ENCODE measurements around the gene SPATA6.

The SPATA6 gene

GRCh38 chr1:48498096-48498791 is 26.2 kb upstream of the SPATA6 start:
- CTCF ChIA-PET = interaction anchor here (0.6 to 2.0 kb wide), 10 partner anchors 9 to 464 kb away, joined by 3 to 7 read pairs (median 3); partner anchors contain the start of gene SPATA6

DNA sequence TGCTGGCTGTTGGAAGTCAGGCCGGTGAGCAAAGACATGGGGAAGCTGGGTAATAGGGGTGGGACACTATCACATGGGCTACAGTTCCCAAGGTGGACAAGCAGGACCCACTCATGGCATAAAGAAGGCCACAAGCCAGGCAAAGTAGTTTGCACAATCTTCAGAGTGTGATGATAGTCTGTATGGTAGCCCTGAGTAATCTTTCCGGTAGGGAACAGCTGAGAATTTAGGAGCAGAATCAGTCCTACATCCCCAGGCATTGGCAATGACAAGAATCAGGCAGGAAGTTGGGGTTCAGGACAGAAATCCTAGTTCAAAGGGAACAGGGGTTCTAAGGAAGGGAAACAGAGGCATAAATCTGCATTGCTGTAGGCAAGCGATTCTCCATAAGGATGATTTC is 23.9 kb upstream of the SPATA6 start:
- ChIA-PET POLR2A (interaction anchor here (2.5 kb wide), 1 partner anchor 24 kb away, joined by 20 read pairs; the partner anchor contains the start of gene SPATA6), CTCF (interaction anchor here (0.7 to 1.0 kb wide), 2 partner anchors 35 to 336 kb away, joined by 7 read pairs; no protein-coding TSS in a partner anchor)
- TF ChIP-seq FOXM1 (IDR thresholded peaks at IDR 0.05; ENCODE audit: borderline replicate concordance) (no peak), HDGF (IDR thresholded peaks at IDR 0.05; ENCODE audit: borderline replicate concordance) (no peak), LEF1 (IDR thresholded peaks at IDR 0.05; ENCODE audit: borderline replicate concordance) (no peak), L3MBTL2 (conservative IDR thresholded peaks at IDR 0.05) (no peak), NFRKB (IDR thresholded peaks at IDR 0.05) (no peak), BHLHE40 (IDR thresholded peaks at IDR 0.05; ENCODE audit: borderline replicate concordance) (no peak), FOXK2 (IDR thresholded peaks at IDR 0.05) (no peak)
- DNase-seq (ENCODE audit: extremely low spot score) = no peak

More at GRCh38 chr1:48498096-48498791, 26.2 kb upstream of the SPATA6 start:
- DNase-seq (ENCODE audit: extremely low spot score) = peak; percentile 72
- TF ChIP-seq L3MBTL2 (conservative IDR thresholded peaks at IDR 0.05) (peak; percentile 79), HDGF (IDR thresholded peaks at IDR 0.05; ENCODE audit: borderline replicate concordance) (no peak)
- POLR2A ChIA-PET = interaction anchor here (2.8 kb wide), 1 partner anchor 26 kb away, joined by 11 read pairs; the partner anchor contains the start of gene SPATA6

DNA sequence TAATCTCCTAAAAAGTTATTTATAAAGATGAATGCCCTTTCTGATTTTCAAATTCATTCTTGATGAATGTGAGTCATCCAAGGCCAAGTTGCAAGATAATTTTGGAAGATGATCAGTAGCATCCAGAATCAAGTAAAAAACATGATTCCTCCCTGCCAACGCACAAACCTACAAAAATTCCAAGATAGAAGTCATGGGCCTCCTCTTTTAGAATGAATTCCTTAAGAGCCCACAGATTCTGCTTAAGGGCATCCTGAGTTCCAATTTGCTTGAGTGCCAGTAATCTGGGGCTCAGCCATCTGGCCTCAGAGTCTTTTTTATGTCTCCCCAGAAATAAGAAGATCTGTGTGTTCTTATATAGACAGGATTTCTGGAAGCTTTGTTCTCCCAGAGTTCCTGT is 23.2 kb upstream of the SPATA6 start:
- no peak for TF ChIP-seq TARDBP (IDR thresholded peaks at IDR 0.05)
- TF ChIP-seq ARNT (IDR thresholded peaks at IDR 0.05) = no peak
- TF ChIP-seq SP1 (IDR thresholded peaks at IDR 0.05) = no peak
- TF ChIP-seq LEF1 (IDR thresholded peaks at IDR 0.05; ENCODE audit: borderline replicate concordance) = no peak
- TF ChIP-seq FOXA1 (IDR thresholded peaks at IDR 0.05) = no peak
- TF ChIP-seq L3MBTL2 (conservative IDR thresholded peaks at IDR 0.05) = no peak
- TF ChIP-seq HDGF (IDR thresholded peaks at IDR 0.05; ENCODE audit: borderline replicate concordance) = no peak
- no peak for TF ChIP-seq ELF4 (IDR thresholded peaks at IDR 0.05)
- DNase-seq (ENCODE audit: extremely low spot score) = no peak
- POLR2A ChIA-PET = interaction anchor here (2.5 kb wide), 1 partner anchor 23 kb away, joined by 20 read pairs; the partner anchor contains the start of gene SPATA6
- CTCF ChIA-PET = interaction anchor here (1.0 kb wide), 1 partner anchor 36 kb away, joined by 7 read pairs; no protein-coding TSS in a partner anchor

DNA sequence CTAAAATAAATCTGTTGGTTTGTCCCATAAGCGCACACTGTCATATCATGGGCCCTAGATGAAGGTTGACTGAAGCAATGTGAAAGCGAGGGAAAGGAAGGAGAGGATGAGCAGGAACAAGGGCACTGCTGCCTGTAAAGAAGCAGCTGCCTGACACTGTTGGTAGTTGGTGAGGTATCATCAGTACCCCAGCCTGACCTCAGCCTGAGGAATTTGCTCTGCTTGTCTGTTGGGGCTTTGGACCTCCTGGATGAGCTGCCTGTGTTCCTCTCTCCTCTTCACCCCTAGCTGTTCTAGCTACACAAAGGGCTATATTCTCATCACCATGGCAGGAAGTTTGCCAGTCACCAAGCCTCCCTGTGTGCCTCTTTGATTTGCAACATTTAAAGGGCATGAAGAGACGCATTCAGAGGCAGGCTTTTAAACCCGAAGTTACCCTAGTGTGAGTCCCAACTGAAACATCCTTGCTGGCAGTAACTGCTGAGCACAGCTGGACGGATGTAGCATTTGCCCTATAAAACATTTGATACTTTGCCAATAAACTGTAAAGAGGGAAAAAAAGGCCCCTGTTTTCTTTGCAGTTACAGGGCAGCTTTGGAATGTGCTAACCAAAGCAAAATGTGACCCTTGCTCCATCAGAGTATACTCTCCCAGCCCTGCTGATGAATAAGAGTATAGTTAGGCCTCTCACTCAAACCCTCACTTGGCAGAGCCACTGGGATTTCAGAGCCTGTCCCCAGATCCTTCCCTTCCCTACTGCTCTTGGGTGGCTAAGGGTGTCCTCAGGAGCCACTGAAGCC is 22.2 kb upstream of the SPATA6 start:
- ChIA-PET POLR2A (interaction anchor here (2.5 kb wide), 1 partner anchor 22 kb away, joined by 20 read pairs; the partner anchor contains the start of gene SPATA6), CTCF (interaction anchor here (0.6 to 0.8 kb wide), 3 partner anchors 13 to 36 kb away, joined by 3 read pairs; no protein-coding TSS in a partner anchor)
- TF ChIP-seq HDGF (IDR thresholded peaks at IDR 0.05; ENCODE audit: borderline replicate concordance) (no peak), ELF4 (IDR thresholded peaks at IDR 0.05) (no peak), SP1 (IDR thresholded peaks at IDR 0.05) (no peak)
- peak; percentile 39 for DNase-seq (ENCODE audit: extremely low spot score)

DNA sequence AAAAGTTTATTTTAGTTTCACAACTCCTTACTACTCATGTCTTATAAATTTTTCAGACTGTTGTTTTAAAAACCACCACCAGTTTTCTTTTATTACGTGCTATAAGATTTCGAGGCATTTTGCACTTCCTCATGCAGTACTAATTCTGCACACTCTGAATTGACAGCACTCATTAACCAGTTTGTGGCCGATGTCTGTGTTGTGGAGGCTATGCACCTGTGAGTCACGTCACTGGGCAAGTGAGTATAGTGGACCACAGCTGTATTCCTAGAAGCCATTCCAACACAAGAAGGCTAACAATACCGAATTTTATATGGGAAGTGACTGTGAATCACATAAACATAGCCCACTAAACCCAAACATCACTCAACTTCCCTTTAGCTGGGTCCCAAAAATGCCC is 21.0 kb upstream of the SPATA6 start:
- ChIA-PET POLR2A (interaction anchor here (1.0 kb wide), 1 partner anchor 21 kb away, joined by 4 read pairs; the partner anchor contains the start of gene SPATA6), CTCF (no interaction called here)
- TF ChIP-seq FOXM1 (IDR thresholded peaks at IDR 0.05; ENCODE audit: borderline replicate concordance) = no peak
- no peak for TF ChIP-seq CTBP1 (IDR thresholded peaks at IDR 0.05; ENCODE audit: borderline replicate concordance)
- TF ChIP-seq TARDBP (IDR thresholded peaks at IDR 0.05) = no peak
- TF ChIP-seq HDGF (IDR thresholded peaks at IDR 0.05; ENCODE audit: borderline replicate concordance) = no peak
- no peak for TF ChIP-seq ELF4 (IDR thresholded peaks at IDR 0.05)
- no peak for TF ChIP-seq BHLHE40 (IDR thresholded peaks at IDR 0.05; ENCODE audit: borderline replicate concordance)
- no peak for TF ChIP-seq L3MBTL2 (conservative IDR thresholded peaks at IDR 0.05)
- TF ChIP-seq, protein P1, sequence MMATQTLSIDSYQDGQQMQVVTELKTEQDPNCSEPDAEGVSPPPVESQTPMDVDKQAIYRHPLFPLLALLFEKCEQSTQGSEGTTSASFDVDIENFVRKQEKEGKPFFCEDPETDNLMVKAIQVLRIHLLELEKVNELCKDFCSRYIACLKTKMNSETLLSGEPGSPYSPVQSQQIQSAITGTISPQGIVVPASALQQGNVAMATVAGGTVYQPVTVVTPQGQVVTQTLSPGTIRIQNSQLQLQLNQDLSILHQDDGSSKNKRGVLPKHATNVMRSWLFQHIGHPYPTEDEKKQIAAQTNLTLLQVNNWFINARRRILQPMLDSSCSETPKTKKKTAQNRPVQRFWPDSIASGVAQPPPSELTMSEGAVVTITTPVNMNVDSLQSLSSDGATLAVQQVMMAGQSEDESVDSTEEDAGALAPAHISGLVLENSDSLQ (IDR thresholded peaks at IDR 0.05) = no peak
- TF ChIP-seq NFRKB (IDR thresholded peaks at IDR 0.05) = no peak
- TF ChIP-seq ZNF384 (IDR thresholded peaks at IDR 0.05) = no peak
- no peak for TF ChIP-seq FOXK2 (IDR thresholded peaks at IDR 0.05)
- TF ChIP-seq SP1 (IDR thresholded peaks at IDR 0.05) = no peak
- no peak for TF ChIP-seq LEF1 (IDR thresholded peaks at IDR 0.05; ENCODE audit: borderline replicate concordance)
- no peak for TF ChIP-seq SUZ12 (IDR thresholded peaks at IDR 0.05)
- no peak for TF ChIP-seq FOXA1 (IDR thresholded peaks at IDR 0.05)
- TF ChIP-seq ARNT (IDR thresholded peaks at IDR 0.05) = no peak
- DNase-seq (ENCODE audit: extremely low spot score) = no peak

- CTCF ChIA-PET = no interaction called here
- TF ChIP-seq ELF4 (IDR thresholded peaks at IDR 0.05) = no peak
- TF ChIP-seq L3MBTL2 (conservative IDR thresholded peaks at IDR 0.05) = no peak
- no peak for TF ChIP-seq FOXK2 (IDR thresholded peaks at IDR 0.05)
- TF ChIP-seq FOXM1 (IDR thresholded peaks at IDR 0.05; ENCODE audit: borderline replicate concordance) = no peak
- no peak for TF ChIP-seq SUZ12 (IDR thresholded peaks at IDR 0.05)
- no peak for TF ChIP-seq BHLHE40 (IDR thresholded peaks at IDR 0.05; ENCODE audit: borderline replicate concordance)
- TF ChIP-seq FOXA1 (IDR thresholded peaks at IDR 0.05) = no peak
- no peak for TF ChIP-seq ZNF384 (IDR thresholded peaks at IDR 0.05)
- TF ChIP-seq SP1 (IDR thresholded peaks at IDR 0.05) = no peak
- TF ChIP-seq ARNT (IDR thresholded peaks at IDR 0.05) = no peak
- no peak for TF ChIP-seq HDGF (IDR thresholded peaks at IDR 0.05; ENCODE audit: borderline replicate concordance)
- TF ChIP-seq NFRKB (IDR thresholded peaks at IDR 0.05) = no peak
- TF ChIP-seq TARDBP (IDR thresholded peaks at IDR 0.05) = no peak
- no peak for TF ChIP-seq LEF1 (IDR thresholded peaks at IDR 0.05; ENCODE audit: borderline replicate concordance)
- TF ChIP-seq, protein P1 (IDR thresholded peaks at IDR 0.05) = no peak
- no peak for TF ChIP-seq CTBP1 (IDR thresholded peaks at IDR 0.05; ENCODE audit: borderline replicate concordance)
- DNase-seq (ENCODE audit: extremely low spot score) = no peak
- POLR2A ChIA-PET = interaction anchor here (1.0 kb wide), 1 partner anchor 21 kb away, joined by 4 read pairs; the partner anchor contains the start of gene SPATA6
These were observed 20.4 kb upstream of the SPATA6 start for GRCh38 chr1:48492392-48492791.

Measured in HEK293T (cell line).